Muscle of back (tissue), 11 donors: ENCODE measurements around the gene ACTA2. TPM values are rescaled to one million over a fixed set of nuclear protein-coding genes. Genes with fewer than 3 reads are reported as not detected.

Source experiments
- DNase-seq, 3 donors: peaks; one replicate each; pipeline versions ENCODE4 v3.0.0 to v3.0.0-alpha.2; 2013
- polyA plus RNA-seq, 10 donors: library from polyadenylated mRNA; unstranded; fragments of 120-200 nt; gene quantifications; one replicate each; pipeline ENCODE4 v1.2.1, GENCODE V29; 2013; ENCODE audit not compliant: insufficient read length in 10 of 10

Gene ACTA2
- polyA plus RNA-seq, 10 donors: 225 to 305 (median 232) TPM

DNA sequence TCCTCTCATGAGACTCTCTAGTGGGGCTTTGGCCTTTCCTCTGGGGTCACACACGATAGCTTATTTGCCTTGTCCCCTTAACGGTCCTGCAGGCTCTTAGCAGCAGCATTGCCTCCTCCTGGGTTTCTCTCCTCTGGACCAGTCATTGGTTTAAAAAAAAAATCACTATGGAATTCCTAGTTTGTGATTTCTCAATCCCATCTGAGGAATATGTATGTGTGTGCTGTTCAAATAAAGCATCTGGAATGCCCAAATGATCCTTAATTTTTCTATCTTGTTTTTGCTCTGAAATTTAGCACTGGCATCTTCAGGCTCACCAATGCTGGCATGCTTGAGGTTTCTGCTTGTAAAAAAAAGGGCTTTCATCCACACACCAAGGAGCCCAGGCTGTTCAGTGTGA, 30.5 kb downstream of the ACTA2 start:
- DNase-seq: no peak

DNA sequence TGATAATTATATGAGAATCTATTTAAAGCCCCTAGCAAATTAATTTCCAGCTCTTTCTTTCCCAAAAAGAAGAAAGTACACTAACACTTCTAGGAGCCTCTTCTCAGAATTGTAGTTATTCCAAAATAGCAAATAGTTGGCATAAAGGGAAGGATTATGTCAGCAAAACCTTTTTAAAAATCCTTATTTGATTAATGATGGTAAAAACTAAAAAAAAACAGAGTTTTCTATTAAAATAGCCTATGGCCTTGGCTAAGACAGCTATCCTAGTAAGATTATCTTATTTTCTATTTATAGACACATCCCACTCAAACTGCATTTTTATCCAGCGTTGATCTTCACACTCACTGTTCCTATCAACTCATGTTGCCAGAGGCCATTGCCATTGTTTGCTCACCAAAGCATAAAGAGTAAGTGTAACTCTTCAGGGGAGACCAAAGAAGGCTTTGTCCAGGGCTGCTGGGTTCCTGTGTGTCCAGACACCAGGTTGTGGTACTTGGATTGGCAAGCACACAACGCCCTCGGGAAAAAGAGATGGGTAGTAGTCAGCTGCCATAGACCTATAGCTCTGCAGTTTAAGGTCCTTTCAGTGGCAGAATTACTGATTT, 31.5 kb downstream of the ACTA2 start:
- peak in 1 of 3 donors; percentile 62 for DNase-seq

DNA sequence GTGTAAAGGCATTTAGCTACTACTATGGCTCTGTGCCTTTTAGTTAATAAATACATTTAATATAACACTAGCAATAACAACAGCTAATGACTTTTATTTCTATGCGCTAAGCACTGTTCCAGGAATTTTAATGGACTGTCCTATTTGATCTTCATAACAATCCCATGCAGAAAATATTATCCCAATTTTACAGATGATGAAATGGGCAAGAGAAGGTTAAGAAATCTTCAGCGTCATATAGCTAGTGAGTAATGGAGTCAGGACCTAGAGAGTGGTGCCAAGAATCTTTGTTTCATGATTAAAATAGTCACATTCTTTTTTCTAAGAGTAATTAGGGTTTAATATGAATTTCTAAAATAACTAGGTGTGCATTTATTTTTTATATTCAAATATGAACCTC, 32.4 kb downstream of the ACTA2 start:
- DNase-seq: no peak

DNA sequence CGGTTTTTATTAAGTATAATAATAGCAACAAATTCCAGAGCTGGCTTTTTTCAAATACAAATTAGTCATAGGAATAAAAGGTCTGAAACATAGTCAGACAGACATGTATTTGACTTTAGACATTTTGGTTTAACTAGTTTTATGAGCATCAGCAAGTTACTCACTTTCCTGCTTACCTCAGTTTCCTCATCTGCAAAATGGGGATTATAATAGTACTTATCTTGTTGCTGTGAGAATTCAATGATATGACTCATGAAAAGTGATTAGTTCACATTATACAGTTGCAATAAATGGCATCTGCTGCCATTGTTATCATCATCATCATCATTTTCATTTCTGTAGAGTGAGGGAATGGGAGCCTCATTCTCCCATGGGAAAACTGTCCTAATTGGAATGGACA, 33.5 kb downstream of the ACTA2 start:
- DNase-seq: no peak

DNA sequence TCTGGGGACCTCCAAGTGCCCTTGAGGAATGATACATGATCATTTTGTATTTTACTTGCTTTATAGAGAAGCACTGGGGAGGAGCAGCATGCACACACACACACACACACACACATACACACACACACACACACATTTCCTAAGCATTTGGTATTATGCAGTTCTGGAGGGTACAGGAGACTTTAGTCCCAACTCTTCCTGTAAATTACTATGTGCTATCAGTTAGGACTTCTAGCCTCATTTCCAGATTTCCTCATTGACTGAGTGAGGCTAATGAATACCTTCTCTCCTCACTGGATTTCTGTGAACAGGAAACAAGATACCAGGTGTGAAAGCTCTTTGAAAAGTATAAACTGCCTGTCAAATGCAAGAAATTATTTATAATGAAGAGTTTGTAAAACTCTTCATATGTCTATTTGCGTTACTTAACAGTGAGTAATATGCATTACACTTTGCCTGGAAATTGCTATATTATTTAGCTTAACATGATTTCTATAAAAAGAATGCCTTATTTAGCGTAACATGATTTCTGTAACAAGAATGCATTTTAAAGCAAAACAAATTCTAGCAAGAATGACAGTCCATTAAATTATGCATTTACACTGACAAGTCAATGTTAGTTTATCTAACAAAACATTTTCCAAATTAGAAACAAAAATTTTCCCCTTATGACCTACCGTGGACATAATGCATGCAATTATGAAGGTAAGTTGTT, 34.2 kb downstream of the ACTA2 start:
- DNase-seq: no peak

DNA sequence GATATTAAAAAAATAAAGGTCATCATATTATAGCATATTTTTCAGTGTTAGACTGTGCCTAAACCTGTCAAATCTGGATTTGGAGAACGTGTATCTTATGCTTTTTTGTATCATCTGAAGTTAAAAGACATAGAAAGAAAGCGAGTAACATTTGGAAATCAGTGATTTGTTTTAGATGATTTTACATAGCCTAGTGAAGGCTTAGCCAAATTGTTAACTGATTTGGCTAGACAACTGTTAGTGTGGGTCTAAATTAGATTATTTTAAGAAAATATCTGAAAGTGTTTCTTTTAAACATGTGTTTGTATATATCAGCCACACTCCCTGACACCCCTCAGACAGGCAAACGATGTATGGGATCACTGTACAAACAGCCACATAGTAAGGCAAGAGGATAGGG, 35.6 kb downstream of the ACTA2 start:
- DNase-seq: no peak

DNA sequence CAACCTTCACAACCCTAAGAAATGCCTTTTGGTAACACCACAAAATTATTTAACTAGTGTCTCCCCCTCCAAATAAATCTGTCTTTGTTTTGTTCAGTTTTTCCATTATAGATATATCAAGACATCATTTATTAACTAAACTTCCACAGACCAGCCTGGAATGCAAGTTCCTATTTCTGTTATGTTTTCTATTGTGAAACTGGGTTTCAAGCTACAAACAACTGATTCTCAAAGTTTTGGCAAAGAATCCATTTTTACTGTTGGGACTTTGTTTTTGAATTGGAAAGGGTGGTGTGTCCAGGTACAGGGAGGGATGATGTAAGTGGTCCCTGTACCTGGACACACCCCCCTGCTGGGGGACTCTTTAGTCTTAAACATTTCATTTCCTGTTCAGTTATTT, 36.3 kb downstream of the ACTA2 start:
- no peak for DNase-seq

DNA sequence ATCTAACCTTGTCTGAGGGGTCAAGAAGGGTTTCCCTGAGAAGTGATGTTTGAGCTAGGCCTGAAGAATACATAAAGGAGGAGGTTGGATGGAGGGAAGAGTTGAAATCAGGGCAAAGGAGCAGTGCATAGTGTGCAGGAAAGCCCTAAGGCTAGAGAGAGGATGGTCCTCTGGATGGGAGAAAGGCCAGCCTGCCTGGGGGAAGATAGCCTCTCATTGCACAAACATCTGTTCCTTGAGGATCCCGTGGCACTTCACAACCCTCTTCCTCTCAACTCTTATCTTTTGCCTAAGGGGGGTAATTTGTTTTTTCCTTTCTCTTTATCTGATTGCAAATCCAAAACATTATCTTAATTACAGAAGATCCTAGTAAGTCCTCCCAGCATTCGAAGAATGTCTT, 36.8 kb downstream of the ACTA2 start:
- DNase-seq: no peak

DNA sequence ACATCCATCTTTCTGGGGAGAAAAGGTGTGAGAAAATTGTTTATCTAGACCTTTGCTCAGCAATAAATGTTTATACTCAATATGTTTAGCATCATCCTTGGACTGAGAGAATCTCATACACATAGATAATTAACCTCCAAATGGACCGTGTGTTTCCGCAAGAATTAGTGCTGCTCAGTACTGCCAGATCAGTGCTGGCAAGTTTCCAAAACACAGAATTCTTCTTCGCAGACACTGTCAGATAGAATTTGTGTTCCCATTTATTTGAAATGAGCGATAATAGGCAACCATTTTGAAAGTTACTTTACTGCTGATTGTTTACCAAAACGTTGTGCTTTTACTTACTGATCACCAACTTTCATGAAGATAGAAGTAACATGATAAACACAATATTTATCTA, 38.8 kb downstream of the ACTA2 start:
- peak in 1 of 3 donors; percentile 66 for DNase-seq

DNA sequence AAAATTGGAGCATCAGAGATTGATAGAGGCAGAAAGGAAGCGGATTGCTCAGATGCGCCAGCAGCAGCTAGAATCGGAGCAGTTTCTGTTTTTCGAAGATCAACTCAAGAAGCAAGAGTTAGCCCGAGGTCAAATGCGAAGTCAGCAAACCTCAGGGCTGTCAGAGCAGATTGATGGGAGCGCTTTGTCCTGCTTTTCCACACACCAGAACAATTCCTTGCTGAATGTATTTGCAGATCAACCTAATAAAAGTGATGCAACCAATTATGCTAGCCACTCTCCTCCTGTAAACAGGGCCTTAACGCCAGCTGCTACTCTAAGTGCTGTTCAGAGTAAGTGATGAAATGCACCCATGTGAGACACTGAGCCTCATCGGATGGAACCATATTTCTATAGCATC, 39.4 kb downstream of the ACTA2 start:
- peak in 2 of 3 donors; percentile 52 to 77 for DNase-seq

DNA sequence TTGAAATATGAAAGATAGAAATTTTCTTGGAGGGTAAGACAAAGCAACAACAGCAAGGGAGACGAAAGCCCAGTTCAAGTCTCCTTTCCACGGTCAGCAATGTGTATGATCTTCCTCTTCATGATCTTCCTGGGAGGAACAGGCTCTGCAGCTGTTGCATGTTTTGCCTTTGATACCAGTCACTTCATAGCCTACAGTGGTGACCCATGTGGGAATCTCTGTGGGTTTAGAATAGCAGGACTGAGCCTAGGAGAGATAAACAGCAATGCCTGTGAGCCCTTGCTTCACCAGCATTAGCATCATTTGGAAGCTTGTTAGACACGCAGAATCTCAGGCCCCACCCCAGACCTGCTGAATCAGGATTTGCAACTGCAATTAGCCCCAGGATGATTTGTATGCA, 40.7 kb downstream of the ACTA2 start:
- no peak for DNase-seq

DNA sequence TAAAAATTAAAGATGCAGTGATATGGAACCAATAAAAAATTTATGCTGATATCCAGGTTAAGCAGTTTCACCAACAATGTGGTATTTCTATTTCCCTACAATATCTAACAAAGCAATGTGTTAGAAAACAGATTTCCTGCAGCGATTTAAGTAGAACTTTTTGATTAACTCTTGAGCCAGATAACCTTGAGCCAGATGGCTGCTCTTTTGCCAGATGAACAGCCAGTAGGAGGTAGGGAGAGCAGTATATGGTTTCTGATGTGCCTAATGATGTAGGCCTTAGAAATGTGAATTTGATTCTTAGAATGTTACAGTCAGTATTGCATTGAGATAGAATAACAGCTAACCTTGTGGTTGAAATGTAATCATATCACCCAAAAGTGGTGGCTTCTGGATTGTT, 41.5 kb downstream of the ACTA2 start:
- no peak for DNase-seq

DNA sequence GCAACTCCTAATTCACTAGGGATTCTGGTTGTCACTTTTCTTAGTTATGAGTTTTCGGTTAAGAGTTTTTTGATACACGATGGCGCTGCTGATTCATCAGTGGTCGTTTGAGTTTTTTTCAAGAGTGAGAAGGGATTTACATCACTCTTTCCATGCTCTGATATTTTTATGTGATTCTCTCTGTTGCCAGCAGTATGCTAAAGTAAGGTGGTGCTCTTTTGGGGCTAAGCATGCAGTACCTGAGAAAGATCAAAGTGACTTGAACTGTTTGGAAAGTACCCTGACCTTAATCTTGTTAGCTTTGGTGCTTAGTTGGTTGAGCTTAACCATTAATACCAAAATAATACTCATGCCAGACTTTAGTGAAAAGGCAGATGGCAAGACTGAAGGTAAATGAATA, 44.4 kb downstream of the ACTA2 start:
- no peak for DNase-seq

DNA sequence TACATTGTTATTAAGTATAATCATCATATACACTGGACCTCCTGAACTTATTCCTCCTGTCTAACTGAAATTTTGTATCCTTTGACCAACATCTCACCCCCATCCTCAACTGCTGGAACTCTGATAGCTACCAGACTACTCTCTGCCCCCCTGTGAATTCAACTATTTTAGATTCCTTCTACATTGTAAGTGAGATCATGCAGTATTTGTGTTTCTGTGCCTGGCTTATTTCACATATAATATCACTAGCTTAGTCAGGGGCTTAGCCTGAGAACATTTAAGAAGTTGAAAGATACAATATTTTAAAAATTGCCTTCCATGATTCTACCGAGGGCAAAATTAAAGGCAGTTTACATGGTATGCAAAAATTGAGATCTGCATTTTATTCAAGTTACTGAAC, 45.7 kb downstream of the ACTA2 start:
- no peak for DNase-seq

DNA sequence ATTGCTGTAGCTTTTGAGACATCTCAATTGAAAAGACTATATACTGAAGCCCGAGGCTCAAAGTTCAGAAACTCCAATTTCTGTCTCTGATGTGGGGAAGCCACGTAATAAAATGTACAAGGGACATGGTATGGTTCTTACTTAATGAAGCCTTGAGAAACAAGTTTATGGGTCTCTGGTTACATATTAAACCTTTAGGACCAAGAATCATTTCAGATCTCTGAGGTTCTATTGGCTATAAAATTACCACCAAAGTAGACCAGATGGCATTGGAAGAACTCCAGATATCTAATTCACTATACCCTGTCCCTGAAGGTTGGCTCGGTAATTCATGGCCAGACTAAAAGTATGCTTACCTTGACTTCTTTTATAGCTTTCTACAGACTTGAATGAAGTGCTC, 48.9 kb downstream of the ACTA2 start:
- DNase-seq: no peak

DNA sequence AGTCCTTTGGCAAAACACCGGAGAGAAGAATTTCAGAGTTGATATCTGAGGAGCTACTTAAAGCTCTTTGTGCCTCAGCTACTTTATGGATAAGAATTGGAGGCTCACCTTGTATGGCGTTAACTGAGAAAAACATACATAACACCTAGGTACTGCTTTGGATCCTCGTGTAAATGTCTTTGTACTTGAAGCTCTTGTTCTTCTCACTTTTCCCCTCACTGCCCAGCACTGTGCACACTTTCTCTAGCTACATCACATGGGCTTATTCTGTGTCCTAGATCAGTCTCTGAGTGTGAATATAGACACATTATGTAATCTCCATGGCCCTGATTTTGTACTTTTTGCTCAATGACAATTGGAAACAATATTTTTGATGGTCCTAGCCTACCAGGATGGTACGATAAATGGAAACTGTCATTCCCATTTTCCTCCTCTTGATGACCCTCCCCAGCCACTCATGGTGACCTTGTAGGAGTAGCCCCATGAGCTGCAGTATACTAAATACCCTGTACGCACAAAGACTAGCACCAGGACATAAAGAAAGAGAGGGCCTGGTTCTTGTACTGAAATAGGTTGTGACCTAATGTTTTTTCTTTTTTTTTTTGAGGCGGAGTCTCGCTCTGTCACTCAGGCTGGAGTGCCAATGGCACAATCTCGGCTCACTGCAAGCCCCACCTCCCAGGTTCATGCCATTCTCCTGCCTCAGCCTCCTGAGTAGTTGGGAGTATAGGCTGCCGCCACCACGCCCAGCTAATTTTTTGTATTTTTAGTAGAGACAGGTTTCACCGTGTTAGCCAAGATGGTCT, 50.4 kb downstream of the ACTA2 start:
- no peak for DNase-seq

DNA sequence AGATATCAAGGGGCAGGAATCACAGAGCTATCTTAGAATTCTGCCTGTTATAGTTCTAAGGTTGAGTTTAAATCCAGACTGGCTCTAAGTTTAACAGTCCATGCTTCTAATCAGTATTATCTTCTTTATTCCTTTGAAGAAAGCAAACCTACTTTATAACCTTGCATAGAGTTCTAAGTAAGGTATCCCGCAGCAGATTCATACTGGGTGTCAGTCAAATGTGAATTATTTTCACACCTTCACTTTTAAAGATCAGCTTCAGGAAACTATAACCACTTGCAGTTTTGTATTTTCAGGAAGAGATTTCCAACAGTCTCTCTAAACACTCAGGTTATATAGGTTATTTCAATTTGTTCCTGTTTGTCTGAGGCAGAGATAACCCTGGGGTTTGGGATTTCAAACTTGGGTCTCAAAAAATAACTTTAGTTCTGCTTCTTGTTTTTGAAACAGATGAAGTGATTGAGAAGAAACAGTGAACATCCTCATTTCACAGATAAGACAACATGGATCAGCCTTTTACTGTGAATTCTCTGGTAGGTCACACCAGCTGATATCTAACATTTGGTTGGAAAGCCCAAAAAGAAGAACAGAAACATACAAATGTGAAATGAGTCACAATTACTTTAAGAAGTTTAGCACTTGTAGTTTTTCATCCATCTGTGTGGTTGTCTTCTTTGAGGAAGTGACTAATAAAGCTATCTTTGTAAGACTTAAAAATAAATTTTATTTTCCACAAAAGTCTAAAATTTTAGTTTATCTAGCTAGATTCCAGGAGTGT, 51.2 kb downstream of the ACTA2 start:
- DNase-seq: no peak

DNA sequence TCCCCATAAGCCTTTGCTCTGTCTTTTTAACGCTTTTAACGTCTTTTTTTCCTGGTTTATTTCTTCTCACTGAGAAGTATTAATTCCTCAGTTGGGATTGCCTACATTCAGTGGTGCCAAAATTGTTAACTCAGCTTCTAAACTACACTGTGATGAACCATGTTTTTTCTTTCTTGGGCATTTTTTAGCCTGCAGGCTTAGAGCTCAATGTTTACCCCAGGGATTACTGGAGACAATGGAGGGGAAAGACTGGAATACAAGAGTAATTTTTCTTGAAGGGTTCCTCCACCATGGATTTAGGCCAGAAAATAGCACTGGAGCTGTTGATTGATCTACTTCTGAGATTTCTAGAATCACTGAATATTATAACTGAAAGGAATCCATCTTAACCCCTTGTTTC, 52.7 kb downstream of the ACTA2 start:
- DNase-seq: no peak

DNA sequence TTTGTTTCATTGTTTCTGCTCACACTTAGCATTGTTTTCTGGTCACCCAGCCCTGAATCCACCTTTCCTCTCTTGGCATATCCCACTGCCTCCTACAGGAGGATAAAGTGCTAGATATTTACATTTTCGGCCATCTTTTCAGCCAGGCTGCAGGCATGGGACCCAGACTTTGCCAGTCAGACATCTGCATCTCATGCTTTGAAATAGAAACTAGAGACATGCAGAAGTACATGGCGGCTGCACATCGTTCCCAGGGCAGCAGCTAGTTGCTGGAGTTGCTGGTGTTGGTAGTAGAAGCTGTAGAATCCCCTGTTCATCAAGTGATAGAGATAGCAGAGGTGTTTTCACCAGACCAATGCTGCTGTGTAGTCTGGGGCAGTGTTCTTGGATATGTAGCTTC, 53.8 kb downstream of the ACTA2 start:
- no peak for DNase-seq

DNA sequence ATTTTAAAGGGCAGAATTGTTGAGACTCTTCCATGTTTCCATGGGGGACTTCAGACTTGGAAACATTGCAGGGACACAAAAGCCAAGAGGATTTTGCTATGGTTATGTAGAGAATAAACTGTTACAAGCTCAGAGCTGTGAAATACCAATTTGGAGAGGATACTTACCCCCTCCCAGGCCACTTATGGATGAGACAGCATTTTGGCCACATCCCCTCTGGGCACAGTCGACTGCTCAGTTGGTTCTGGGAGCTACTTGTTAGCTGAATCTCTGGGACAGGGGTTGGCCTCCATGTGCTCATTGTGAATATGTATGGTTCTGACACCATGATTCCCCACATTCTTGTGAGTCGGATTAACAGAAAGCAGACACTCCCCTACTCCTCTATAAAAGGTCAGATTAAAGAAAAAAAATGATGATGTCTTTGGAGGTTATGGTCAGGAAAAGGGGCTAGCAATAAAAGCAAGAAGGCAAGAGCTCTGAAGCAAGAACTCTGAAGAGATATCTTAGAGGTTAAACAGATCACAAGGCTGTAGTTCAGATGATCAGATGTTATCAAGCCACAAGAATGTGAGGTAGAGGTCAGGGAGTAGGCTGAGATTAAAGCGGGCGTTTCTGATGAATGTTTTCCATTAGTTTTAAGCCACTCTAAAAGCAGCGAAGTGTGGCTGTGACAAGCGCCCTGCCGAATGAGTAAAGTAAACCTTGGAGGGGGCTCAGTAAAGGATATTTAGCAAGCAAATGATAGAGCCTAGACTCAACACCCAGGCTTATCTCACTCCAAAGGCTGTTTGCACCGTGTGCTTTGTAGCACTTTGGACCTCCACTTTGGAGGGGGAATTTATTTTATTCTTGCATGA, 55.3 kb downstream of the ACTA2 start:
- DNase-seq: peak in 2 of 3 donors; percentile 61 to 77

DNA sequence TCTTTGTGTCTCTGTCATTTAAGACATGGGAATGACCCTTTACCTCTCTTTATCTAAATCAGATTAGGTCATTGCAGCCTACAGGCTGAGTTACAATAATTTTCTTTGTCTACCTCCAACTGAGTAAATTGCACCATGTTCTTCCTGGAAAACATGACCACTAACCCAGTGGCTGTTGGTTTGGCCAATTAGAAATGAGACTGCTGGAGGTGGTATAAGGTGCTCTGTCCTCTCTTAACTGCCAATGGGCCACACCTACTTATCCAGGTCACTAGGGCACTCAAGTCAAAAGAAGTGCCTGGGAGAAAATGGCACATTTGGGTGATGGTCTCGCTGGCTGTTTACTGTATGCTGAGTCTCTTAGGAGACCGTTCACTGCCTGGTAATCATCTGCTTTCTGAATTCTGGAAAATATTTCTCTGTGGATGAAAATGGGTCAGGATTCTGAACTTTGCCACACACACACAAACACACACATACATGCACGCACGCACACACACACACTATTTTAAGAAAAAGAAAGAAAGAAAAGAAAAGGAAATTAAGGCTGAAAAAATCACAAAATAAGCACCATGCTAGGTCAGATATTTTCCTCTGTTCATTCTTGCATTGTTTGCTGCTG, 56.1 kb downstream of the ACTA2 start:
- no peak for DNase-seq
